ENCODE measurements around the gene RGS8.

DNA sequence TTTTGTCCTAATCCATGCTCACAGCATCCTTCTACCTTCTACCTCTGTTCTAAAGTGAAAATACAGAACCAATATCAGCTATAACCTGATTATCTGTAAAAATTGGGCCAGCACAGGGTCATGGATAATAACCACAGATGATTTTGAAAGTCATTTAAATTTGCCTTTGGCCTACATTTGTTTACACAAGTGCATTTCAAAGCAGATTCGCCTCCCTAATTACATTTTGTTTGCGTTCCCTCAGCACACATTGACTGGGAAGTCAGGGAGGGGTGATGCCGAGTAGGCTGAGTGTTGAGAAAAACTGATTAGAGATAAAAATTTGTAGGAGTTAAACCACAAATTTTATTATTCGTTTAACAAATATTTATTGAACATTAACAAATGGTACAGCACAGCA is 19.2 kb upstream of the RGS8 start:
- no peak for TF ChIP-seq POLR2A (IDR thresholded peaks at IDR 0.05)
- no peak for TF ChIP-seq EP300 (IDR thresholded peaks at IDR 0.05)
- TF ChIP-seq, protein P1, sequence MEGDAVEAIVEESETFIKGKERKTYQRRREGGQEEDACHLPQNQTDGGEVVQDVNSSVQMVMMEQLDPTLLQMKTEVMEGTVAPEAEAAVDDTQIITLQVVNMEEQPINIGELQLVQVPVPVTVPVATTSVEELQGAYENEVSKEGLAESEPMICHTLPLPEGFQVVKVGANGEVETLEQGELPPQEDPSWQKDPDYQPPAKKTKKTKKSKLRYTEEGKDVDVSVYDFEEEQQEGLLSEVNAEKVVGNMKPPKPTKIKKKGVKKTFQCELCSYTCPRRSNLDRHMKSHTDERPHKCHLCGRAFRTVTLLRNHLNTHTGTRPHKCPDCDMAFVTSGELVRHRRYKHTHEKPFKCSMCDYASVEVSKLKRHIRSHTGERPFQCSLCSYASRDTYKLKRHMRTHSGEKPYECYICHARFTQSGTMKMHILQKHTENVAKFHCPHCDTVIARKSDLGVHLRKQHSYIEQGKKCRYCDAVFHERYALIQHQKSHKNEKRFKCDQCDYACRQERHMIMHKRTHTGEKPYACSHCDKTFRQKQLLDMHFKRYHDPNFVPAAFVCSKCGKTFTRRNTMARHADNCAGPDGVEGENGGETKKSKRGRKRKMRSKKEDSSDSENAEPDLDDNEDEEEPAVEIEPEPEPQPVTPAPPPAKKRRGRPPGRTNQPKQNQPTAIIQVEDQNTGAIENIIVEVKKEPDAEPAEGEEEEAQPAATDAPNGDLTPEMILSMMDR (IDR thresholded peaks at IDR 0.05), result no peak
- no peak for TF ChIP-seq POLR2AphosphoS5 (IDR thresholded peaks at IDR 0.05)

Data from gastroesophageal sphincter (tissue), 3 donors.